Esophagus squamous epithelium (tissue), 5 donors: ENCODE measurements around the gene ERLIN1. TPM values are rescaled to one million over a fixed set of nuclear protein-coding genes. Genes with fewer than 3 reads are reported as not detected.
A peak's percentile ranks its signal among the peaks of the same experiment; 100 is the strongest.

Experiments used
- DNase-seq: peaks from one replicate; lab custom pipeline; 2025; lab: John Stamatoyannopoulos, UW
- H3K27ac ChIP-seq, 4 donors: fragments of 200-600 bp; sonication (generic); one replicate each; pipeline ENCODE4 v1.5.1; 2016 to 2019; ENCODE audit warnings: mild to moderate bottlenecking in 1 of 4
- H3K27me3 ChIP-seq, 4 donors: fragments of 200-600 bp; sonication (generic); 1 replicate in 3 of 4; 2 replicates in 1 of 4; pipeline versions ENCODE4 v1.5.1 to v1.6.0; 2017 to 2021; ENCODE audit warnings: antibody characterized with exemption in 1 of 4
- H3K36me3 ChIP-seq, 3 donors: fragments of 200-600 bp; sonication (generic); one replicate each; pipeline ENCODE4 v1.5.1; 2016 to 2019
- H3K4me1 ChIP-seq, 3 donors: fragments of 200-600 bp; sonication (generic); one replicate each; pipeline ENCODE4 v1.5.1; 2017 to 2019
- H3K4me3 ChIP-seq, 4 donors: fragments of 200-600 bp; sonication (generic); 1 replicate in 3 of 4; 2 replicates in 1 of 4; pipeline ENCODE4 v1.5.1; 2016 to 2019; ENCODE audit warnings: mild to moderate bottlenecking in 2 of 4, moderate library complexity in 1 of 4
- H3K9me3 ChIP-seq, 3 donors: fragments of 200-600 bp; sonication (generic); one replicate each; pipeline ENCODE4 v1.5.1; 2016 to 2019
- POLR2A ChIP-seq, 4 donors: fragments of 450-650 bp; IDR thresholded peaks; one replicate each; pipeline ENCODE4 v1.6.1; 2017; ENCODE audit warnings: antibody characterized with exemption in 4 of 4, mild to moderate bottlenecking in 4 of 4, moderate library complexity in 3 of 4
- WGBS, 2 donors: methylation state at CpG; one replicate each; pipeline ENCODE4 v1.1.5; 2018; 5-methylcytosine and 5-hydroxymethylcytosine counted together
- intact Hi-C: fragments of 100-400 bp; cut with DNase I; formaldehyde crosslinking; loops from one replicate; pipeline ENCODE4 v1.15.0; 2022
- total RNA-seq, 4 donors: library from RNA; depleted of rRNA; stranded (reverse); fragments of >200 nt; gene quantifications; one replicate each; pipeline ENCODE4 v1.1.0, GENCODE V29; 2016
- TF ChIP-seq, protein P1 (sequence below), 6 experiments: fragments of 450-650 bp in 4 of 6; fragments of 200-600 bp in 2 of 6; sonication (generic) in 2 of 6; IDR thresholded peaks; one replicate each; pipeline ENCODE4 v1.5.1; 2016 to 2019; ENCODE audit warnings: antibody characterized with exemption in 6 of 6, mild to moderate bottlenecking in 4 of 6, moderate library complexity in 4 of 6
- donor health status: DM: yes; HTN: yes; CAD: no.

The ERLIN1 gene
- total RNA-seq, 4 donors from 2014 or later, result 27.7 to 33.3 (median 29.5) TPM

DNA sequence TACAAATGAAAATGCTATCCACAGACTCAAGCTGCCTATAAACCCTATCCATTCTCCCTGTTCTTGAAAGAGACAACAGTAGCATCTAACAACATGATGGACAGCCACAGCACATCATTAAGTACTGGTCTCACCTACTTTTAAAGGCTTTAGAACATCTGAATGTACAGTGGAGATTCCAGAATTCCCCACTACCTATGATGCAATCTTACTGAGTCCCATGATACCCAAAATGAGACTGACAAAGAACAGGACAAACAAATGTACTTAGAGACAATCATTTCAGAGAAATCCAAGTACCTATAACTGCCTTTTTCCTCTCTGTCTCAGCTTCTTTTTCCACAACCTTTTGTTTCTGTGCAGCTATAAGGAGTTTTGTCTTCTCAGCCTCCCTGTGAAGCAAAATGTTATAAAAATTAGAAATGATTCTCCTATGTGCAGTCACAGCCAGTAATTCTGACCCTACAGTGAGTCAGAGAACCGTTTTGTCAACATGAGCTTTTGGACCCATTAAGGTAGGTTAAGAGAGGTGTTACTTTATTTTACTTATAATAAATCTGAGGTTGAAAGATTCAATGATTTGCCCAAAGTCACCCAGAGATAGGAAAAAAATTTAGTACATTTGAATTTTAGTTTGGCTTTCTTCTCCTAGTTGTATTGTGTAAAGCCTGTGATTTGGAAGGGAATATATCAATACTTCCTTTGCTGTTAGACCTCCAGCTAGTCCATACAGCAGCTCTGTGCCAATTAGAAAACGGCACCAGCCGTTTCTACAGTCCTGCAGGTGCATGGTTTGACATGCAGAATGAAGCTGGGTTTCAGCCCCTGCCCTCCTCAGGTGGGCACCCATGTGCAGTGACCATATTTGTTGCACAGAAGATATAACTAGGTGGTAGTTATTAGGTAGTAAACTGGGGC lies 21.9 kb downstream of the ERLIN1 start:
- TF ChIP-seq, protein P1, sequence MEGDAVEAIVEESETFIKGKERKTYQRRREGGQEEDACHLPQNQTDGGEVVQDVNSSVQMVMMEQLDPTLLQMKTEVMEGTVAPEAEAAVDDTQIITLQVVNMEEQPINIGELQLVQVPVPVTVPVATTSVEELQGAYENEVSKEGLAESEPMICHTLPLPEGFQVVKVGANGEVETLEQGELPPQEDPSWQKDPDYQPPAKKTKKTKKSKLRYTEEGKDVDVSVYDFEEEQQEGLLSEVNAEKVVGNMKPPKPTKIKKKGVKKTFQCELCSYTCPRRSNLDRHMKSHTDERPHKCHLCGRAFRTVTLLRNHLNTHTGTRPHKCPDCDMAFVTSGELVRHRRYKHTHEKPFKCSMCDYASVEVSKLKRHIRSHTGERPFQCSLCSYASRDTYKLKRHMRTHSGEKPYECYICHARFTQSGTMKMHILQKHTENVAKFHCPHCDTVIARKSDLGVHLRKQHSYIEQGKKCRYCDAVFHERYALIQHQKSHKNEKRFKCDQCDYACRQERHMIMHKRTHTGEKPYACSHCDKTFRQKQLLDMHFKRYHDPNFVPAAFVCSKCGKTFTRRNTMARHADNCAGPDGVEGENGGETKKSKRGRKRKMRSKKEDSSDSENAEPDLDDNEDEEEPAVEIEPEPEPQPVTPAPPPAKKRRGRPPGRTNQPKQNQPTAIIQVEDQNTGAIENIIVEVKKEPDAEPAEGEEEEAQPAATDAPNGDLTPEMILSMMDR (IDR thresholded peaks at IDR 0.05), result no peak
- TF ChIP-seq POLR2A (IDR thresholded peaks at IDR 0.05), result no peak
- Histone ChIP-seq H3K4me1 (peaks cover 0 to 12% (median 6%) of the 10 kb centered on the region in 3 donors), H3K4me3 (no peak overlapping the region), H3K9me3 (no peaks in the 10 kb centered on the region), H3K27ac (no peak overlapping the region), H3K27me3 (no peaks in the 10 kb centered on the region), H3K36me3 (peaks cover 0 to 83% (median 4%) of the 10 kb centered on the region in 3 donors)
- no peak for DNase-seq
- WGBS, 2 donors, result 67 to 70% methylated on average over 2 to 3 of the region's 3 CpGs
- intact Hi-C loops, result no loop called here

DNA sequence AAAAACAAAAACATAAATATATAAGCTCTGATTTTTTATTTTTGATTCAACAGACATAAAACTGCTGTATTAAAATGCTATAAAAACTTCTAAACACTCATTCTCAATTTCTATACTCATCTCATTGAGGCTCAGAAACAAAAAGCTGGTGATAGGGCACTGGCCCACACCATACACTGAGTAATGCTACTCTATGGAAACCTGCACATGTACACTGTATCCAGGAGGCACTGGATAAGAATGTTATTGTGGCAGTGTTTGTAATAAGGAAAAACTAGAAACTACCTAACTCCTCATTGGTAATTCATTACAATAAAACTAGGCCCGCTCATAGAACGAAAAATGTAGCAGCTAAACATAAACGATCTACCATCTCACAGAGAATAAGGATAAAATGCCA lies 23.1 kb downstream of the ERLIN1 start:
- intact Hi-C loops, result no loop called here

GRCh38 chr10:100158044-100158805 lies 27.6 kb downstream of the ERLIN1 start:
- H3K36me3 ChIP-seq, result peaks cover under 1 to 77% (median 5%) of the 10 kb centered on the region in 3 donors
- intact Hi-C loops, result no loop called here
- no peak for DNase-seq
- no peak overlapping the region for H3K4me3 ChIP-seq
- H3K27ac ChIP-seq, result peak overlapping the region in 3 of 4 donors; percentile 55 to 76 (median 69)
- TF ChIP-seq, protein P1 (IDR thresholded peaks at IDR 0.05), result no peak
- no peak for TF ChIP-seq POLR2A (IDR thresholded peaks at IDR 0.05)
- no peaks in the 10 kb centered on the region for H3K27me3 ChIP-seq
- H3K4me1 ChIP-seq, result peaks cover 0 to 19% (median 0%) of the 10 kb centered on the region in 3 donors
- 57 to 72% methylated on average over 2 of the region's 2 CpGs for WGBS, 2 donors
- H3K9me3 ChIP-seq, result no peaks in the 10 kb centered on the region

More for the DNA sequence above, 23.1 kb downstream of the ERLIN1 start:
- no peak overlapping the region for H3K27ac ChIP-seq
- peaks cover 0 to 15% (median 0%) of the 10 kb centered on the region in 3 donors for H3K4me1 ChIP-seq
- no peak for DNase-seq
- TF ChIP-seq, protein P1 (IDR thresholded peaks at IDR 0.05), result no peak
- TF ChIP-seq POLR2A (IDR thresholded peaks at IDR 0.05), result no peak
- no peaks in the 10 kb centered on the region for H3K27me3 ChIP-seq
- peaks cover 0 to 79% (median 4%) of the 10 kb centered on the region in 3 donors for H3K36me3 ChIP-seq
- 92 to 100% methylated on average over 3 of the region's 3 CpGs for WGBS, 2 donors
- H3K9me3 ChIP-seq, result no peaks in the 10 kb centered on the region
- no peak overlapping the region for H3K4me3 ChIP-seq

DNA sequence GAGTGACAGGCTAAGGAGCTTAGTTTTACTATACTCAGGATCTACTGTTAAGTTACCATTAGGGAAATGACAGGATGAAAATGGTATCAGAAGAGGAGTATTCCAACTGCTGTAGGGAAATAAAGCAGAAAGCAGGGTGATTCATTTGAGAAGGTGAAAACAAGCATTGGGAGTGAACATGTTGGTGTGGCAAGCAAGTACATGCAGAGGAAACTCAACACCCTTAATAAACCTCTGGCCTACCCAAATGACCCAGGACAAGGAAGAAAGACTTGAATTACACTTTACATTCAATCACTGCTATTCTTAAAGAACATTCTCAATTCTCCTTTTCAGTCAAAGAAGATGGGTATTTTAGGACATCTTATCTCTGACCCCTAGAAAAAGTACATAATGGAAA lies 28.7 kb downstream of the ERLIN1 start:
- TF ChIP-seq, protein P1 (IDR thresholded peaks at IDR 0.05), result no peak
- TF ChIP-seq POLR2A (IDR thresholded peaks at IDR 0.05), result no peak
- Histone ChIP-seq H3K9me3 (no peaks in the 10 kb centered on the region), H3K27ac (peak overlapping the region in 3 of 4 donors; percentile 68 to 76 (median 69)), H3K36me3 (peaks cover 7 to 78% (median 12%) of the 10 kb centered on the region in 3 donors), H3K4me1 (peaks cover 0 to 19% (median 0%) of the 10 kb centered on the region in 3 donors), H3K4me3 (no peak overlapping the region), H3K27me3 (no peaks in the 10 kb centered on the region)
- DNase-seq, result no peak
- intact Hi-C loops, result no loop called here
